Gastrocnemius medialis (tissue), 4 donors: ENCODE measurements around the gene ESRRG. TPM values are rescaled to one million over a fixed set of nuclear protein-coding genes. Genes with fewer than 3 reads are reported as not detected.

Experiments
- ATAC-seq, 2 donors: fragments of 150-250 bp; one replicate each; pipeline ENCODE4 v1.9.1; 2016
- DNase-seq, 2 donors: peaks; one replicate each; pipeline ENCODE4 v3.0.0-alpha.2; 2019
- H3K27ac ChIP-seq, 4 donors: fragments of 200-600 bp; sonication (generic); 1 replicate in 1 of 4; 2 replicates in 3 of 4; pipeline ENCODE4 v1.5.1; 2016 to 2018; ENCODE audit warnings: mild to moderate bottlenecking in 2 of 4, moderate library complexity in 1 of 4
- H3K27me3 ChIP-seq, 3 donors: fragments of 200-600 bp; sonication (generic) in 2 of 3; 1 replicate in 1 of 3; 2 replicates in 2 of 3; pipeline versions ENCODE4 v1.5.1 to v1.6.0; 2016 to 2019; ENCODE audit warnings: mild to moderate bottlenecking in 1 of 3, moderate library complexity in 1 of 3
- H3K36me3 ChIP-seq, 2 donors: fragments of 200-600 bp; sonication (generic) in 1 of 2; one replicate each; pipeline ENCODE4 v1.5.1; 2017 to 2018
- H3K4me1 ChIP-seq, 2 donors: fragments of 200-600 bp; sonication (generic) in 1 of 2; one replicate each; pipeline ENCODE4 v1.5.1; 2016 to 2017; ENCODE audit warnings: mild to moderate bottlenecking in 2 of 2
- H3K4me3 ChIP-seq, 4 donors: fragments of 200-600 bp; sonication (generic) in 3 of 4; 1 replicate in 1 of 4; 2 replicates in 3 of 4; pipeline ENCODE4 v1.5.1; 2016 to 2019; ENCODE audit warnings: mild to moderate bottlenecking in 2 of 4
- H3K9me3 ChIP-seq, 3 donors: fragments of 200-600 bp; sonication (generic) in 2 of 3; 1 replicate in 1 of 3; 2 replicates in 2 of 3; pipeline ENCODE4 v1.5.1; 2016 to 2019
- POLR2A ChIP-seq, 2 donors: fragments of 450-650 bp; IDR thresholded peaks; one replicate each; pipeline ENCODE4 v1.6.1; 2017; ENCODE audit warnings: antibody characterized with exemption in 2 of 2, mild to moderate bottlenecking in 2 of 2, moderate library complexity in 2 of 2
- in situ Hi-C, 4 donors: fragments of 200-750 bp; cut with MboI; loops; one replicate each; pipeline versions ENCODE4 v1.15.0 to v1.8.0; 2017; ENCODE audit warnings: low sequenced_read_pairs in 4 of 4
- intact Hi-C: fragments of 100-400 bp; cut with DNase I; formaldehyde crosslinking; loops from one replicate; pipeline ENCODE4 v1.15.1; 2023; ENCODE audit warnings: low total_unique reads
- total RNA-seq, 4 donors: library from RNA; depleted of rRNA; stranded (reverse); fragments of >200 nt; gene quantifications; one replicate each; pipeline versions ENCODE4 v1.1.0 to v1.2.3, GENCODE V29; 2016
- TF ChIP-seq, protein P1 (sequence below), 5 experiments: fragments of 450-650 bp in 3 of 5; fragments of 200-600 bp in 2 of 5; sonication (generic) in 2 of 5; IDR thresholded peaks in 4 of 5; conservative IDR thresholded peaks in 1 of 5; 1 replicate in 4 of 5; 2 replicates in 1 of 5; pipeline ENCODE4 v1.5.1; 2016 to 2019; ENCODE audit warnings: antibody characterized with exemption in 5 of 5, mild to moderate bottlenecking in 3 of 5, moderate library complexity in 3 of 5

The ESRRG gene
- total RNA-seq, 4 donors from 2014 or later, result 1.8 to 18.7 (median 2.4) TPM

DNA sequence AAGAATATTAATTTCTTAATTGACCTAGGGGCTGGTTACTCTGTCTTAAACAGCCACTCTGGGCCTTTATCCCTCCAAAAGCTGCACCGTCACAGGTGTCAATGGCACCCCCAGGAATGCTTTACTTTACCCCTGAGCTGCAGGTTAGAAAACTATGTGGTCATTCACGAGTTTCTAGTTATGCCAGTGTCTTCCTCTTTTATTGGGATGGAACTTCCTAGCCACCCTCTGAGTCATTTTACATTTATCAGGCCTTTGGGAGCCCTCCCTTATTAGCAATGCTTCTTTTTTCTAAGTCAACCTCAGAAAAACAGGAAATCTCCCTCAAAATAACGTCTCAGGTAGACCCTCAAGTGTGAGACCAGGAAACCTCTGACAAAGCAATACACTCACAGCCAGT, 240.6 kb downstream of the ESRRG start:
- no peak for TF ChIP-seq POLR2A (IDR thresholded peaks at IDR 0.05)
- TF ChIP-seq, protein P1, sequence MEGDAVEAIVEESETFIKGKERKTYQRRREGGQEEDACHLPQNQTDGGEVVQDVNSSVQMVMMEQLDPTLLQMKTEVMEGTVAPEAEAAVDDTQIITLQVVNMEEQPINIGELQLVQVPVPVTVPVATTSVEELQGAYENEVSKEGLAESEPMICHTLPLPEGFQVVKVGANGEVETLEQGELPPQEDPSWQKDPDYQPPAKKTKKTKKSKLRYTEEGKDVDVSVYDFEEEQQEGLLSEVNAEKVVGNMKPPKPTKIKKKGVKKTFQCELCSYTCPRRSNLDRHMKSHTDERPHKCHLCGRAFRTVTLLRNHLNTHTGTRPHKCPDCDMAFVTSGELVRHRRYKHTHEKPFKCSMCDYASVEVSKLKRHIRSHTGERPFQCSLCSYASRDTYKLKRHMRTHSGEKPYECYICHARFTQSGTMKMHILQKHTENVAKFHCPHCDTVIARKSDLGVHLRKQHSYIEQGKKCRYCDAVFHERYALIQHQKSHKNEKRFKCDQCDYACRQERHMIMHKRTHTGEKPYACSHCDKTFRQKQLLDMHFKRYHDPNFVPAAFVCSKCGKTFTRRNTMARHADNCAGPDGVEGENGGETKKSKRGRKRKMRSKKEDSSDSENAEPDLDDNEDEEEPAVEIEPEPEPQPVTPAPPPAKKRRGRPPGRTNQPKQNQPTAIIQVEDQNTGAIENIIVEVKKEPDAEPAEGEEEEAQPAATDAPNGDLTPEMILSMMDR (IDR thresholded peaks at IDR 0.05 in 4 of 5, conservative IDR thresholded peaks at IDR 0.05 in 1 of 5), result no peak
- H3K9me3 ChIP-seq, result no peaks in the 10 kb centered on the region
- no peak overlapping the region for H3K27ac ChIP-seq
- intact Hi-C loops (no loop called here), in situ Hi-C loops (no loop called here)
- H3K4me3 ChIP-seq, result no peak overlapping the region
- no peaks in the 10 kb centered on the region for H3K27me3 ChIP-seq
- H3K4me1 ChIP-seq, result no peaks in the 10 kb centered on the region
- ATAC-seq (no peak), DNase-seq (no peak)
- no peaks in the 10 kb centered on the region for H3K36me3 ChIP-seq

DNA sequence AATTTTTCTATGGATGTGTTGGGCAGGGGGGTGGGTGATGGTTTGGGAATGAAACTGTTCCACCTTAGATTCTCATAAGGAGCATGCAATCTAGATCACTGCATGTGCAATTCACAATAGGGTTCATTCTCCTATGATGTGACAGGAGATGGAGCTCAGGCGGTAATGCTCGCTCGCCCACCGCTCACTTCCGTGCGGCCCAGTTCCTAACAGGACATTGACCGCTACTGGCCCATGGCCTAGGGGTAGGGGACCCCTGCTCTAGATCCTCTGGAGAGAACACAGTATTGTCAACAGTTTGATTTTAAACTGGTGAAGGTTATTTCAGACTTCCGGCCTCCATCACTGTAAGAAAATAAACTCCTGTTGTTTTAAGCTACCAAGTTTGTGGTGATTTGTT, 245.0 kb downstream of the ESRRG start:
- no peak for DNase-seq
- intact Hi-C loops (no loop called here), in situ Hi-C loops (no loop called here)
- no peak for ATAC-seq
- Histone ChIP-seq H3K4me1 (no peaks in the 10 kb centered on the region), H3K4me3 (no peak overlapping the region), H3K27ac (no peak overlapping the region), H3K9me3 (no peaks in the 10 kb centered on the region), H3K27me3 (no peaks in the 10 kb centered on the region), H3K36me3 (no peaks in the 10 kb centered on the region)
- TF ChIP-seq POLR2A (IDR thresholded peaks at IDR 0.05), result no peak
- TF ChIP-seq, protein P1 (IDR thresholded peaks at IDR 0.05 in 4 of 5, conservative IDR thresholded peaks at IDR 0.05 in 1 of 5), result no peak

DNA sequence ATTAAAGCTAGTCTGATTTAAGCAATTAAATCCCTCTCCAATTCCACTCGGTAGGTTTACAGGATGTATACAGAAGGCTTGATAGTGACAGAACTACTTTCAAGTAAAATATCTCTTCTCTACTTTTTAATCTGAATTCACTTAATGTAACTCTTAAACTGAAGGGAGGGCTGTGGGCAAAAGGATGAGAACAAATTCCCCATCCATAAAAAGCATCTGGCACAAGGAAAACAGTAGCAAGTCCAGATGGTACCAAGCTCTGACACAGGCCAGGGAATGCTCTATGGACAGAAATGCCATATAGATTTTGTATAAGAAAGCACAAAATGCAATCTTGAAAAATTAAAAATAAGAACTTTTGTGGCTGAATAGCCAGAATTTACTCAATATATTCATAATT, 246.9 kb downstream of the ESRRG start:
- H3K4me3 ChIP-seq, result no peak overlapping the region
- TF ChIP-seq, protein P1 (IDR thresholded peaks at IDR 0.05 in 4 of 5, conservative IDR thresholded peaks at IDR 0.05 in 1 of 5), result no peak
- TF ChIP-seq POLR2A (IDR thresholded peaks at IDR 0.05), result no peak
- no peaks in the 10 kb centered on the region for H3K9me3 ChIP-seq
- no peak for ATAC-seq
- in situ Hi-C loops, result no loop called here
- no peak for DNase-seq
- no peaks in the 10 kb centered on the region for H3K27me3 ChIP-seq
- H3K4me1 ChIP-seq, result no peaks in the 10 kb centered on the region
- no peak overlapping the region for H3K27ac ChIP-seq
- no peaks in the 10 kb centered on the region for H3K36me3 ChIP-seq
- intact Hi-C loops, result no loop called here

DNA sequence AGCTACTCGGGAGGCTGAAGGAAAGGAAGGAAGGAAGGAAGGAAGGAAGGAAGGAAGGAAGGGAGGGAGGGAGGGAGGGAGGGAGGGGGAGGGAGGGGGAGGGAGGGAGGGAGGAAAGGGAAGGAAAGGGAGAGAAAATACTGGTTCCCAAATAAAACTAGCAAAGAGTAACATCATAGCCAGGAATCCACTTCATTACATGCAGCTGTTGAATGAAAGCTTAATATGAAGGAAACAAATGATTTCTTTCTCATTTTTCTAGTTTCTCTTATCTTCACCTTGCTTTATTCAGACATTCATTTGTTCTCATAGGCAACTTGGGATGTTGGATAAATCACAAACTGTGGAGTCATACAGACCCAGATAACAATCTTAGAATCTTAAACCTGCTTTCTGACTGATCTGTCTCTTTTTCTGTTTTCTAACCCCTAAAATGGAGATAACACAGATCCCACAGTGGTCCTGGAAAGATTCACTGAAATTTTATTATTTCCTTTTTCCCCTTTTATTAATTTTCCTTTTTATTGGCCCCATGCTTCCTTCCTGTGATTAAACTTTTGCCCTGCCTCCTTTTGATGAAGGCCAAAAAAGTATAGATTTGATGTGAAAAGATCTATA, 247.5 kb downstream of the ESRRG start:
- Histone ChIP-seq H3K36me3 (no peaks in the 10 kb centered on the region), H3K27me3 (no peaks in the 10 kb centered on the region), H3K27ac (no peak overlapping the region), H3K9me3 (no peaks in the 10 kb centered on the region), H3K4me3 (no peak overlapping the region), H3K4me1 (no peaks in the 10 kb centered on the region)
- no peak for DNase-seq
- TF ChIP-seq, protein P1 (IDR thresholded peaks at IDR 0.05 in 4 of 5, conservative IDR thresholded peaks at IDR 0.05 in 1 of 5), result no peak
- no peak for TF ChIP-seq POLR2A (IDR thresholded peaks at IDR 0.05)
- intact Hi-C loops (no loop called here), in situ Hi-C loops (no loop called here)
- ATAC-seq, result no peak
